NOMO-1 (cell line): ENCODE results near the gene ALG12.
"Not testable (repeated sequence)": the region's sequence is repeated elsewhere in the genome, so short reads cannot be mapped to it uniquely, and the experiment has no call there.

Experiments
- DNase-seq, 2 experiments: peaks; one replicate each; lab custom pipeline; 2025; ENCODE audit not compliant: unreplicated experiment in 2 of 2; lab: John Stamatoyannopoulos, UW

Gene ALG12

DNA sequence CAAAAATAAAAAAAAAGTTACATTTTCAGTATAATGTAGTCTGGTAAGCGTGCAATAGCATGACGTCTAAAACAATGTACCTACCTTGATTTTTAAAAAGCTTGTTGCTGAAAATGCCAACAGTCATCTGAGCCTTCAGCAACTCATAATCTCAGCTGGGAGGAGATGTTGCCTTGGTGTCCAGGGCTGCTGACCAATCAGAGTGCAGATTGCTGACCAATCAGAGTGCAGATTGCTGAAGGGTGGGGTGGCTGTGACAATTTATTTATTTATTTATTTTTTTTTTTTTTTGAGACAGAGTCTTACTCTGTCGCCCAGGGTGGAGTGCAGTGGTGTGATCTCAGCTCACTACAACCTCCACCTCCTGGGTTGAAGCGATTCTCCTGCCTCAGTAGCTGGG lies 46.8 kb downstream of the ALG12 start:
- no peak for DNase-seq

DNA sequence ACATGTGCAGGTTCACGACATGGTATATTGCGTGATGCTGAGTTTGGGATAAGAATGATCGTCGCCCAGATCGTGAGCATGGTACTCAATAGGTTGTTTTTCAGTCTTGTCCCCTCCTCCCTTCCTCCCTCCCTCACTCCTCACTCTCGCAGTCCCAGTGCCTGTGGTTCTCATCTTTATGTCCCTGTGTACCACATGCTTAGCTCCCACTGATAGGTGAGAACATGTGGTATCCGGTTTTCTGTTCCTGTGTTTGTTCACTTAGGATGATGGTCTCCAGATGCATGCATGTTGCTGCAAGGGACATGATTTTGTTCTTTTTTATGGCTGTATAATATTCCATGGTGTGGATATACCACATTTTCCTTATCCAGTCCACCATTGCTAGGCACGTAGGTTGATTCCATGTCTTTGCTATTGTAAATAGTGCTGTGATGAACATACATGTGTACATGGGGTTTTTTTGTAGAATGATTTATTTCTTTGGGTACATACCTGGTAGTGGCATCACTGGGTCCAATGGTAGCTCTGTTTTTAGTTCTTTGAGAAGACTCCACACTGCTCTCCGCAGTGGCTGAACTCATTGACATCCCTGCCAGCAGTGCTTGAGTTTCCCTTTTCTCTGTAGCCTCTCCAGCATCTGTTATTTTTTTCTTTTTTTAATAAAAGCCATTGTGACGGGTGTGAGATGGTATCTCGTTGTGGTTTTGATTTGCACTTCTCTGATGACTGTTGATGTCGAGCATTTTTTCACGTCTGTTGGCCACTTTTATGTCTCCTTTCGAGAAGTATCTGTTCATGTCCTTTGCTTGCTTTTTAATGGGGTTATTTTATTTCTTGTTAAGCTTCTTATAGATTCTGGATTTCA lies 48.2 kb downstream of the ALG12 start:
- no peak for DNase-seq

DNA sequence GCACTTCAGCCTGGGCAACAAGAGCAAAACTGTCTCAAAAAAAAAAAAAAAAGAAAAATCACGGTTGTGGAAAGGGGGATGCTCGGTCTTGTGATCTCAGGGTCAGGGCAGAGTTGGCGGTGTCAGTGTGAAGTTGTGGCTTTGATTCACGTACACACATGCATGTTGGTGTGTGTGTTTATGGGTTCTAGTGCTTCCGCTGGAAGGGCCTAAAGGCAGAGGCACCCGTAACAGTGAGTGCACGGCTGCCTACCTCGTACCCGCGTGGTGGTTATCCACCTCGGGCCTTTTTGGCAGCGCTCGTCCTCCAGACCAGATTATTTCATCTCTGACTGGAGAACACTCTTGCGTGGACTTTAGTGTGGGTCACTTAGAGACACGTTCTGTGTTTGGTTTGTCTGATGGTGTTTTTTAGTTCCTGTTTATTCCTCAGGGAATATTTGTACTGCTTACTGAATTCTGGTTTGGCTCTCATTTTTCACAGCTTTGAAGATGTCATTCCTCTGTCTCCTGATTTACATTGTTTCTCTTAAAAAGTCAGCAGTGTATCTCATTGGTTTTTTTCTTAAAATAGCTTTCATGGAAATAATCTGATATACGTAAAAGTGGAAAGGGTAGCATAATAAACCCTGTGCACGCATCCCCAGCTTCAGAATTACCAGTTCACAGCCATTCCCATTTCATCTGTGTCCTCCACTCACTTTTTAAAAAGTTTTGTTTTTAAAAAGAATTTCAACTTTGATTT lies 49.0 kb downstream of the ALG12 start:
- no peak for DNase-seq

DNA sequence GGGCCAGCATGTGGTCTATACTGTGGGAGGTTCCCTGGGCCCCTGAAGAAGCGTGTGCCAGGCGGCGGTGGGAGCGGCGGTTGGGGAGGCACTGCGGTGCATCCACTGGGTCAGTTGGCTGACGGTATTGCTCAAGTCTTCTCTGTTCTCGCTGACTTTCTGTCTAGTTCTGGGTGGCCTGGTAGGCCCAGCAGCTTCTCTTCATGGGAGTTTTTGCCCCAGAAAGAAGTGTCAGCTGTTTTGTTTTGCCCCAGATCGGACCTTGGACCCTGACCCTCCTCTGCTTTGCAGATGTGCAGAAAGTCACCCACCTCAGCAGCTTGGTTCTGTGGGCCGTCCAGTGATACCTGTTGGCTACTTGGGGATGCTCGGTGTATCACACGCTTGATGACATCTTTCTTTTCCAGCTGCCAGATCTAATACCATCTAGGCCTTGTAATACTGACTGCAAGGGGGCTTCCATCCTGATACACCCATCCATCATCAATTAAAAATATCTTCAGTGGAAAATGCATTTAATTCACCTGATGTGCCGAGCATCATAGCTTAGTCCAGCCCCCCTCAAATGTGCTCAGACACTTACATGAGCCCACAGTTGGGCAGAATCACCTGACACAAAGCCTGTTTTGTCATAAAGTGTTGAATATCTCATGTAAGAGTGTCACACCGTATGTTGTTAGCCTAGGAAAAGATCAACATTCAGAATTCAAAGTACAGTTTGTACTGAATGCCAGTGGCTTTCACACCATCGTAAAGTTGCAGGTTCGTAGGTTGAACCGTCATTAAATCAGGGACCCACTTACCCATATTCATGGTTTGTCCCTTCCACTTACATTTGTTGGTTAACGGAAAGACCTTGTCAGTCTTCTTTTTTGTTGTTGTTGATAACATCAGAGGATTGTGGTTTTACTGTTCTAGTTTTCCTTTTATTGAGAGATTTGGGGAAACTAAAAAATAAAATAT lies 50.7 kb downstream of the ALG12 start:
- no peak for DNase-seq

DNA sequence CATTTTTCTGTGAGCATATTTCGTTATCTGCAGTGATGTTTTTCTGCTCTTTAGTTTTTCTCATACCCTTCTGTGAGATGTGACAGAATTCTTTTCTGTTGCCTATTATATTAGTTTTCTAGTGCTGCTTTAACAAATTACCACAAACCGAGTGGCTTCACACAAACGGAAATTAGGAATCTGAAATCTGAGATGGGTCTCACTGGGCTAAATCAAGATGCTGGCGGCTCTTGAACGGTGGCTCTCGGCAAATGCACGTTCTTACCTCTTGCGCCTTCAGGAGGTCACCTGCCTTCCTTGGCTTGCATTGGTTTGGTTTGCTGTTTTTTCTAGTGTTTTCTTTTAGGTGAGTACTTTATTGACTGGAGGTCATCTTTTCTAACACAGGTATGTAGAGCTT lies 51.6 kb downstream of the ALG12 start:
- no peak for DNase-seq

DNA sequence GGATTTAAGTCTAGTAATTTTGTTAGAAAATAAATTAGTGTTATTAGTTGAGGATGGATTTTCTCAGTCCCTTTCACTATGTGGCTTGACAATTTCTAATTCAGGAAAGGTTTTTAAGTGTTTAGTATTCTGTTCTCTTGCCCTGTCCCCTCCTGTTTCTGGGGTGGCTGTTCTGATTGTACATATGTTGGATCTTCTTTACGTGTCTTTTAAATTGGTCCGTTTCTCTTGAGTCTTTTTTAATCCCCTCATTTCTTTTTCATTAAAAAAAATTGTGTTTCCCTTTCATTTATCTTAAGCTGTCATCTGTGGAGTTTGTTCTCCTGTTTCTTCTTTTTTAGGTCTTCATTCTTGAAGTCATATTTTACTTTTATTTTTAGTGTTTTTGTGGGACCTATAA lies 52.1 kb downstream of the ALG12 start:
- DNase-seq, result no peak

DNA sequence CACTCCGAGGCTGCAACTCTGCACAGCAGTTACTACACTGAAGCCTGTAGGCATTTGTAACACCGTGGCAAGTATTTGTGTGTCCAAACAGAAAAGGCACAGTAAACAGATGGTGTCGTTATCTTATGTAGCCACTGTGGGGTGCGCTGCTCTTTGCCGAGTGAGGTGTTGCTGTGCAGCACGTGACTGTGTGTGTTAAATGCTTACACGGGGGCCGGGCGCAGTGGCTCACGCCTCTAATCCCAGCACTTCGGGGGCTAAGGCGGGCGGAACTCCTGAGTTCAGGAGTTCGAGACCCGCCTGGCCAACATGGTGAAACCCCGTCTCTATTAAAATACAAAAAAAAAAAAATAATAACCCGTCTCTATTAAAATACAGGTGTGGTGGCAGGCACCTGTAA lies 53.1 kb downstream of the ALG12 start:
- DNase-seq, result no peak

DNA sequence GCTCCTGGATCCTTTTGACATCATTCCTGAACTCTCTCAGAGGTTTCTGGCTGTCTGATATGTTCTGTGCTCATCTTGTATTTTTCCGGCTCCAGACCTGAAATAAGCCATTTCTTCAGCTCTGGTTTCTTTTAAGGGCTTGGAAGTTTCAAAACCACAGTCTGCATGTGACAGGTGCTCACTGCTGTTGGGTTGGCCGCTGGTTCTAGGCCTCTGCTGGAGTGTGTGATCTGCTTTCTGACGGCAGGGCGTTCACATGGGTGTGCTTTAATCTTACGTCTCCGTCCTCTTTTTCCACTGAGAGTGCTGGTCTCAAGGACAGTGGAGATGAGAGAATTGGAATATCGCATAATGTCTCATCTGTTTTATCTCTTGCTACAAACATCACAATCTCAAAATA lies 54.3 kb downstream of the ALG12 start:
- no peak for DNase-seq

DNA sequence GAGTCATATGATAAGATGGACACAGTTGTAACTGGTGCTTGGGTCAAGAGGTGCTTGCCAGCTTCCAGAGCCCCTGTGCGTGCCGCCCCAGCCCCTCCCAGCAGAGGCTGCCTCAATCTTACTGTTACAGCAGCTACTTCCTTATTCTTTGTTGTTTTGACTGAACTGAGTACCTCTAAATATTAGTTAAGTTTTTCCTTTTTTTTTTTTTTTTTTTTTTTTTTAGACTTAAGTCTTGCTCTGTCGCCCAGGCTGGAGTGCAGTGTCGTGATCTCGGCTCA lies 55.8 kb downstream of the ALG12 start:
- DNase-seq, result no peak

DNA sequence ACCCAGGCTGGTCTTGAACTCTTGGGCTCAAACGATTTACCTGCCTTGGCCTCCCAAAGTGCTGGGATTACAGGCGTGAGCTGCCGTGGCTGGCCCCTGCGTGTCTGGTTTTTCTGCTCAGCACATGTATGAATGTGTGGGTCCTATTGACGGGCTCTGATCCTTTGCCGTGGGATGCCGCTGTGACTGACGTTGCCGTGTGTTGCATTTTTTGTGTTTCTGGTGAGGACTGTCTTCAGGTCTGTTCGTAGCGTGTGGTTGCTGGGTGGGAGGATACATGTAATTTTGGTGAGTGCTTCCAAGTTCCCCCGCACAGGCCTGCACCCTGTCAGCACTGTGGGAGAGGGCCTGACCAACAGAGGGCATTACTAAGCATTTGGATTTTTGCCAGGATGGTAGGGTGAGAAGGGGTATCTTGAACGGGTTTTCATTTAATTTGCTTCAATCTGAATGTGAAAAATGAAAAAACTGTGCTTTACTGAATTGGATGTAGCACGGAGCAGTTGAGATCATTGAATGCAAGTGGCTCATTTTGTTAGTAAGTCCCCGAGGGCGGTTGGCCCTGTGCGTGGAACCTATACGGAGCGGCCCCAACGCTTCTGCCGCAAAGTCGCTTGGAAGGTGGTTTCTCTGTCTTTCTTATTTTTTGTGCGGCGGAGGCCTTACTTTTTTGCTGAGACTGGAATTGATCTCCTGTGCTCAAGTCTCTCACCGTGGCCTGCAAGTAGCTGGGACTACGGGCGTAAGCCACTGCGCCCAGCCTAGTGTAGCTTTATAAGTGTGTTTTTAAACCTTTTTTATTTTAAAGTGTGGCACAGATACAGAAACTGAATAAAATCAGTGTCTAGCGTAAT lies 56.4 kb downstream of the ALG12 start:
- DNase-seq, result no peak

DNA sequence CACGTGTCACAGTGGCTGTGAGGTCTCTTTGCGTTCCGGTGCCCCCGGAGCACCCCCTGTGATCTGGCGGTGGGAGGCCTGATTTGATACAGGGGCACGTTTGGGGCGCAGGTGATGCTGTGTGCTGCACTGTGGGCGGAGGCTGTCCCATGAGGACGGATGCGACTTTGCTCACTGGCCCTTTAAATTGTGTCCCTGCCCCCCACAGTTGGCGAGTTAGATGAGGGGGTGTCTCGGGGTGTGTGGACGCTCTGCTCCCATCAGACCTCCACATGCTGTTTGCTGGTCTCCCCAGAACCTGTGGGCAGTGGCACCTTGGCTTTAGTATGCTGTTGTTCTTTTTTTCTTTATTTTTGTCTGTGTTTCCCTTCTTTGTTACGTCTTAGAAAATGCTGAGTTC lies 59.4 kb downstream of the ALG12 start:
- no peak for DNase-seq

DNA sequence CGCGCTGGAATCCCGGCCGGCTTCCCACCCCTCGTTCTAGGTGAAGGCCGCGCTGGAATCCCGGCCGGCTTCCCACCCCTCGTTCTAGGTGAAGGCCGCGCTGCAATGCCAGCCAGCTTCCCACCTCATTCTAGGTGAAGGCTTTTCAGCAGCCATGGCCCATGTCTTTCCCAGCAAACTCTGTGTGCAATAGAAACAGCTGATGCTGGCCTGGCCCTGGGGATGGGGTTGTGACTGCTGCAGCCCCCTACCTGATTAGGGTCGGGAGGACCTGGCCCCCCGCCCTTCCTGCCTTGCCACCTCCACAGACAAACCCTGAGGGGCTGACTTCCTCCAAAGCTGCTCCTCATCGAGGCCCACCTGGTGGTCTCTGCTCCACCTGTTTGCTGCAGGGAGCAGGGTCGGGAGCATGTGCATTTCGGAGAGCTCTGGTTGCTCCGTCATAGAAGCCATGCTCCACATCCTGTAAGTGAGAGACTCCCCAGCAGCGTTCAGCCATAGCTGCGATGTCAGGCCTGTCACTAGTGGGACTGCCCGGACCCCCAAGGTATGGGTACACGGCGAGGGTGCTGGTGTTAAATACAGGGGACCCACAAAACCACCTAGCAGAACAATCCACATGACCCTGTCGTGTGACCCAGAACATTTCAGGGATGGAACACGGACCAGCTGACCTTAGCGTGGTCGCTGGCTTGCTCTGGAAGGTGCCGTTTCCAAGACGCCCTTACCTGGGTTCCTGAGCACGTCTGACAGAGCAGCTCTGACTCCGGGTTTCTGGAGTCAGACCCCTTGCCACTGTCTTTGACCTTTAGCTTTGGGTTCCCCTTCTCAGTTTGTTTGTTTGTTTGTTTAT lies 61.2 kb downstream of the ALG12 start:
- DNase-seq, result no peak

DNA sequence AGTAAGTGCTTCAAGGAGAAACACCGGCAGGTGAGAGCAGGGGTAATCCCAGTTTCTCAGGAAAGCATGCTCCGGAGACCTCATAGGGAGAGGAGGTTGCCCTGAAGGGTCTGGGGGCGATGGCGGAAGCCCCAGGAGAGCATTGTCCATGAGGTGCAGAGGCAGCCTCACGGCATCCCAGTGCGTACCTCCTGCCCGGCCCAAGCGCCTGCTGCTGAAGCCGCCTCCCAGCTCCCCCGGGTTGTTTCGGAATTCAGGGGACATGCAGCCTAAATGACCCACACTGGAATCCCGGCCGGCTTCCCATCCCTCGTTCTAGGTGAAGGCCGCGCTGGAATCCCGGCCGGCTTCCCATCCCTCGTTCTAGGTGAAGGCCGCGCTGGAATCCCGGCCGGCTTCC lies 61.9 kb downstream of the ALG12 start:
- DNase-seq, result no peak

DNA sequence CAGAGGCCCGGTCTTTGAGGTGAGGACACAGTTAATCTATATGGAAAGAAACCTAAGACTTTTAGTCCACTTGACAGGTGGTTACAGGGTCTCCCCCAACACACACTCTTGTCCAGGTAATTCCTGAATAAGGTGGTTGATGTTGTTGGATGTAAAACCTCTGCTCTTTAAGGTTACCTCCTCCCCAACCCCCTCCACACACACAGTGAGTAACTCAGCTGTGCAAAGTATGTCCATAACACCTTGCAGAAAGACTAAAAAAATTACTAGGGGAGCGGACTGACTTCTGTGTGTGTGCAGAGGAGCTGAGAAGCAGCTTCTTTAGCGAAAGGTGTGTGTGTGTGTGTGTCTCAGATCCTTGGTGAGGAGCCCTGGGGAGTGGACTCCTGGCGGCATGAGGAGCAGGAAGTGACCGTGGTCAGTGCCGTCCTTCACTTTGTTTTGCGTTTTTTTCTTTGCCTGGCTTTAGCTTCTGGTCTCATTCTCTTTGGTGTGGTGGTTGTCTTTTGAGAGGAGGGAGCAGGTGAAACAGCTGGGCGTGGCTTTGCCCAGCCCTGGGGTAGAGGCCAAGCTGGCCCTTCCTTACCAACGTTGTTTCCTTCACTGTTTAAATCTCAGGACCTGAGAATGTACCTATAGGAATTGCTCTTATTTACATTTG lies 62.9 kb downstream of the ALG12 start:
- DNase-seq, result no peak

DNA sequence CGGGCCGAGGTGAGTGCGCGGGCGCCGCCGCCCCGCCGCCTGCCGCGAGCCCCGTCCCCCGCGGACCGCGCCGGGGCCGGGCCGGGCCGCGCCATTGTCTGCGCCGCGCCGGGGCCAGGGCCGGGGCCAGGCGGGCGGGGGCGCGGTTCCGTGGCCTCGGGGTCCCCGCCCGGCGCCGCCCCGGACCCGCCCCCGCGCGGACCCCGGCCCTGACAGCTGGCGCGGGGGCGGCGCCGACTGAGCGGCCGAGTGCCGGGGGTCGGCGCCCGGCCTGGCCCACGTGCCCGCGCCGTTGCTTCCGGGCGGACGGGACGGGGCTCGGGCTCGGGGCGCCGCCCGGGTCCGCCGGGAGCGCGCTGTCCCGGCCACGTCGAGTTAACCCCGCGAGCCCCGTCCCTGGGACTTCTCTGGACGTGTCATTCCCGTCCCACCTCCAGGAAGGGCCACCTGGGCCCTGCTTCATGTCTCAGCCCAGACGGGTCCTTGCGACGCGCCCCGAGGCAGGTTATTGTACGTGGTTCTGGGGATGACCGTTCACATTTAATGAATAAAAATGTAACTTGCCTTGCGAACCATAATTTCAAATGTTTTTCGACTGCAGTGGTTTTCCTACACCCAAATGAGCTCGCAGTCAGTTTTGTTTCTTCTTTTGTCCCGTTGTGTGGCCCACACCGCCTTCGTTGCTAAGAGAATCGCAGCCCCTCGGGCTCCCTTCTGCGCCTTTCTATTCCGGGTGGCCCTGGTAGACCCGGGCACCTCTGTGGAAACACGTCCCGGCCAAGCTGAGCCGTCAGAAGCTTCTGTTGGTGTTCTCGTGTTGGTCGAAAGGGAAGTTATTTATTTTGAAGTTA lies 64.0 kb downstream of the ALG12 start:
- peak in 1 of 2 experiments; percentile 49 for DNase-seq

DNA sequence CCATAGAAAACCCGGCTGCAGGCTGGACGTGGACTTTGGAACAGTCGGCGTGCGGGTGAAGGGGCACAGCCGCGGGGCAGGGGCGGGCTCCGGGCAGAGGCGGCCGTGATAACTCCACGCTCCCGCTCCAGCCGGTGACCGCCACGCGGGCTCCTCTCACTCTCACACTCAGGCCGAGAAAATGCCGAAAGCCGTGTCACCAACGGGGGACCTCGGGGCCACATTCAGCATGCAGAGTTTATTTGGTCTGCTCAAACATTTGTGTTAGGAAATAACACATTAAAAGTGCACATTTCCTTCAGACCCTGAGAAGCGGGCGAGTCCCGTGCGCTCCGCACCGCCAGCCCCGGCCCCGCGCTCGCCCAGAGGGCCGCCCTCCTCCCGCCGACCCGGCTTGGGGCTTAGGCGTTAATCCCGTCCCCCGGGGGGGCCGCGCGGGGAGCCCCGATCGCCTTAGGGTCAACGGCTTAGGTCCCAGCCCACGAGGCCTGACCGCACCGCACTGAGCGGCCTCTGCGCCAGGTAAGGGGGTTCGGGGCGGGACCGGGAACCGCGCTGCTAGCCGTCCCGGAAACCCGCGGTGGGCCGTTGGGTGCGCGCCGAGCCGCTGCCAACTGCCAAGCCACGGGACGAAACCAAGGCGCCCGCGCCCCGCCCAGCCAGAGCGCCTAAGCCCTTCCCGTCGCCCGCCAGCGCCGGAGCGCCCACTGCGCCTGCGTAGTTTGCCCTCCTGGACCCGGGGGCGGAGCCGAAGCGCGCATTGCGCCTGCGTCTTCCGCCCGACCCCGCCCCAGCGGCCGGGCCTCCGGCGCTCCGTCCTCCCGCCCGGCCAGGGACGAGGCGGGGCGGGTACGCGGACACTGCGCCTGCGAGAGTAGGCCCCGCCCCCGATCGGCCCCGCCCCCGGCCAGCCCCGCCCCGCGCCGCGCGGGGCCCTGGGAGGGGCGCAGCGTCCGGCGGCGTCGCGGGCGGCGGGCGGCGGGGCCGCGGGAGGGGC lies 65.0 kb downstream of the ALG12 start, which contains the start of gene ZBED4:
ZBED4 (plus strand) TSS at position 947 of the 997 bp plus-strand sequence. CDS start 29,819 bp downstream, outside the sequence.
- peak; percentile 95 to 98 for DNase-seq

DNA sequence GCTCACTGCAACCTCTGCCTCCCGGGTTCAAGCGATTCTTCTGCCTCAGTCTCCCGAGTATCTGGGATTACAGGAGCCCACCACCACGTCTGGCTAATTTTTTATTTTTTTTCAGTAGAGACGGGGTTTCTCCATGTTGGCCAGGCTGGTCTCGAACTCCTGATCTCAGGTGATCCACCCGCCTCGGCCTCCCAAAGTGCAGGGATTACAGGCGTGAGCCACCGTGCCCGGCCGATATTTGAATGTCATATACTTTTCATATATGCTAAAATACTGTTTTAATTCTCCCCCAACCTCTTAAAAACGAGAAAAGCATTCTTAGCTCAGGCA lies 65.7 kb downstream of the ALG12 start:
- not testable (repeated sequence) for DNase-seq
